ENCODE measurements around the gene TECPR2.
"Not testable (repeated sequence)": the region's sequence is repeated elsewhere in the genome, so short reads cannot be mapped to it uniquely, and the experiment has no call there.

Gene TECPR2

GRCh38 chr14:102348376-102348775 lies 14.4 kb upstream of the TECPR2 start:
- H3K4me3 ChIP-seq (ENCODE audit: low read length) = no peak overlapping the region
- no peak for TF ChIP-seq ZNF274 (IDR thresholded peaks at IDR 0.05; ENCODE audit: low read depth, low read length)

DNA sequence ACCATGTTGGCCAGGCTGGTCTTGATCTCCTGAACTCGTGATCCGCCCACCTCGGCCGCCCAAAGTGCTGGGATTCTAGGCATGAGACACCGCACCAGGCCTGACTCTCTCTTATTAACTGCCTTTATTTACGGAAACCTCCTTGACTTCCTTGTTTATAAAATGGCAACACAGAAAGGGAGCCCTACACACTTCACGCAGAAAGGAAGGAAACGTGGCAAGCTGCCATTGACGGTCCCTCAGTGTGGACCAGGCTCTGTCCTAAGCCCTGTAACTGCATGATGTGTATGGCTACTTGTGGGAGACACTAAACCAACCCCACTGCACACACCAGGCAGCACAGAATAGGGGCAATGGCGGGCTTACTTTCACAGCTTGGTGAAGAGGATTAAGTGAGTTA lies 11.7 kb upstream of the TECPR2 start:
- no peak overlapping the region for H3K4me3 ChIP-seq (ENCODE audit: low read length)
- no peak for TF ChIP-seq ZNF274 (IDR thresholded peaks at IDR 0.05; ENCODE audit: low read depth, low read length)

DNA sequence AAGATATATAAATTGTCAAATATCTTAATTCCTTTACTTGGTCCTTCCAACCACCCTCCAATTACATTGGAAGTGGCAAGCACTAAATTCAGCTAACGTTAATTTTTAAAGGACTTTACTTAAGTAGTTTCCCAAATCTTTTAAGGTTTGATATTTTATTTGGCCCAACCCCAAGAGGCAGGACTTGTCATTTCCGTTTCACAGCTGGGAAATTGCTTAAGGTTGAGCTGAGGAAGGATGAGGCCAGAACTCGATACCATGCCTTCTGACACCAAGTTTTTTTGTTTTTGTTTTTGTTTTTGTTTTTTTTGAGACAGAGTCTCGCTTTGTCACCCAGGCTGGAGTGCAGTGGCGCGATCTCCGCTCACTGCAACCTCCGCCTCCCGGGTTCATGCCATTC lies 11.1 kb upstream of the TECPR2 start:
- not testable (repeated sequence) for H3K4me3 ChIP-seq (ENCODE audit: low read length)

GRCh38 chr14:102352213-102352612 lies 10.5 kb upstream of the TECPR2 start:
- no peak for TF ChIP-seq ZNF274 (IDR thresholded peaks at IDR 0.05; ENCODE audit: low read depth, low read length)
- no peak overlapping the region for H3K4me3 ChIP-seq (ENCODE audit: low read length)

DNA sequence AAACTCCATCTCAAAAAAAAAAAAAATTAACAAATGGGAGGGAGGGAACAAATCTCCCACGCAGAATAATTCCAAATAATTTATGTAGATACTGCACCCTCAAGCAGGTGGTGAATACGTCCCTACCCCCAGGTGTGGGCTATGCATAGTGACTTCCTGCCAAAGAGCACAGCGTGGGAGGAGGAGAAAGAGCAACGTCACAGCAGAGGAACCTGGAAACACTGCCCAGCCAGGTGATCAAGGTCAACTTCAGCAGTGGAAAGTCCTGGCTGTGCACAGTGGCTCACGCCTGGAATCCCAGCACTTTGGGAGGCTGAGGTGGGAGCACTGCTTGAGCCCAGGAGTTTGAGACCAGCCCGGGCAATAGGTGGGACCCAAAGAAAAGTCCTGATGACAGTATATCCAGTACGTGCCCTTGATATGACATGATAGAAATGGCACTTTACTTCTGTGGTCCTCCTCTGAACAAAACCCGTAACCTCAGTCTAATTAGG lies 9.6 kb upstream of the TECPR2 start:
- no peak for TF ChIP-seq ZNF274 (IDR thresholded peaks at IDR 0.05; ENCODE audit: low read depth, low read length)

DNA sequence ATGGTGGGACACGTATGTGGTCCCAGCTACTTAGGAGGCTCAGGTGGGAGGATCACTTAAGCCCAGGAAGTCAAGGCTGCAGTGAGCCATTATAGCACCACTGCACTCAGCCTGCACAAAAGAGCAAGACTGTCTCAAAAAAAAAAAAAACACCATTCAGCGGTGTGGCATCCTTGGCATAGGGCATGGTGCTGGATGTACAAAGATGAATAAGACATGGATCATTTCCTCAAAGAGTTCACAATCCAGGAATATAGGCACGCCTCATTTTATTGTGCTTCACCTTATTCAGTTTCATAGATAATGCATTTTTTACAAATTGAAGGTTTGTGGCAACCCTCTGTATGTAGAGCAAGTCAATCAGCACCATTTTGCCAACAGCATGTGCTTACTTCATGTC lies 6.5 kb upstream of the TECPR2 start:
- no peak for TF ChIP-seq ZNF274 (IDR thresholded peaks at IDR 0.05; ENCODE audit: low read depth, low read length)
- no peak overlapping the region for H3K4me3 ChIP-seq (ENCODE audit: low read length)

More for the DNA sequence above, 9.6 kb upstream of the TECPR2 start:
- H3K4me3 ChIP-seq (ENCODE audit: low read length) = no peak overlapping the region

DNA sequence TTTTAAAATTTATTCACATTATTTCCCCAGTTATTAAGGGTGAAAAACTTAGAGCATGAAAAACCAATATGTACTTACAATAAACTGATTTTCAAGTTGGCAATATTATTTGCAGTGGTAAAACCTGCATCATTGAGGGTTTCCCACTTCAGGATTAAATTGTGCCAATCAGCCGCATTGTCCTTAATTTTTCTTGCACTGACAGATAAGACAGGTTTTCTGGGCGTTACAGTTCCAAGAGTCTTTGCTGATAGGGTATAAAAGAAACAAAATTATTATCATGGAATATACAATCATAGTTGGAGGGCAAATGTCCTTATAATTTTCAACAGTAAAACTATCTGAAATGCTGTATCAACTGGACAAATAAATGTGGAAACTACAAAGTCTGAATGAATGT lies 3.4 kb upstream of the TECPR2 start:
- no peak overlapping the region for H3K4me3 ChIP-seq (ENCODE audit: low read length)
- no peak for TF ChIP-seq ZNF274 (IDR thresholded peaks at IDR 0.05; ENCODE audit: low read depth, low read length)

DNA sequence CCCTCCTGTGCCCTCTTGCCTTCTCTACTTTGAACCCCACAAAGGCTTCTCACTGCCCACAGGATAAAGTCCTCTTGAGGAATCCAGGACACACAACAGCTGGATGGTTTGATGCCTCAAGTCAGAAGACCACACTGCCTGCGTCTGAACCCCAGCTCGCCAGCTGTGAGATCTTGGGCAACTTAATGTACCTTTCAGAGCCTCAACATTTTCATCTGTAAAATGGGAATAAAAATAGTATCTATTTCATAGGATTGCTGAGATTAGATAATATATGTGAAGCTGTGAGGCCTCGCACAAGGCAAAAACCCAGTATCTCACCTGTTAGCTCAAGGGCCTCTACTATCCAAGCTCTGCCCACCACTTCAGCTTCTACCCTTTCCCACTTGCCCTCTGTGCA lies 2.4 kb upstream of the TECPR2 start:
- no peak overlapping the region for H3K4me3 ChIP-seq (ENCODE audit: low read length)
- no peak for TF ChIP-seq ZNF274 (IDR thresholded peaks at IDR 0.05; ENCODE audit: low read depth, low read length)

DNA sequence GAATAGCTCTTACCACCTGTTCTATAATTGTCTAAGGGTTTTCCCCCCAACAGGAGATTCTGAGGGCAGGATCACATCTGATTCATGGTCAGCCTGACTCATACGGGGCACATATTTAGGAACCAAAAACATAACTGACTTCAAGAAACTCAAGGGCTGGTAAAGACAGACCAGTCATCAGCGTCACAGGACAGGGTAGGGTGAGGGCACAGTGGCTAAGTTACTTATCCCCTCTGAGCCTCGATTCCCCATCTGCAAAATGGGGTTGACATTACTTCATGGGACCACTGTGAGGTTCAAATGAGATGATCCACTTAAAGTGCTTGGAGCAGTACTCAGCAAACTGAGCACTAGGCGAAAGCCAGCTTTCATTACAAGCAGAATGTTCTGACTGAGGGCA lies 657 bp upstream of the TECPR2 start:
- TF ChIP-seq ZNF274 (IDR thresholded peaks at IDR 0.05; ENCODE audit: low read depth, low read length) = no peak
- H3K4me3 ChIP-seq (ENCODE audit: low read length) = peak overlapping the region; percentile 84

DNA sequence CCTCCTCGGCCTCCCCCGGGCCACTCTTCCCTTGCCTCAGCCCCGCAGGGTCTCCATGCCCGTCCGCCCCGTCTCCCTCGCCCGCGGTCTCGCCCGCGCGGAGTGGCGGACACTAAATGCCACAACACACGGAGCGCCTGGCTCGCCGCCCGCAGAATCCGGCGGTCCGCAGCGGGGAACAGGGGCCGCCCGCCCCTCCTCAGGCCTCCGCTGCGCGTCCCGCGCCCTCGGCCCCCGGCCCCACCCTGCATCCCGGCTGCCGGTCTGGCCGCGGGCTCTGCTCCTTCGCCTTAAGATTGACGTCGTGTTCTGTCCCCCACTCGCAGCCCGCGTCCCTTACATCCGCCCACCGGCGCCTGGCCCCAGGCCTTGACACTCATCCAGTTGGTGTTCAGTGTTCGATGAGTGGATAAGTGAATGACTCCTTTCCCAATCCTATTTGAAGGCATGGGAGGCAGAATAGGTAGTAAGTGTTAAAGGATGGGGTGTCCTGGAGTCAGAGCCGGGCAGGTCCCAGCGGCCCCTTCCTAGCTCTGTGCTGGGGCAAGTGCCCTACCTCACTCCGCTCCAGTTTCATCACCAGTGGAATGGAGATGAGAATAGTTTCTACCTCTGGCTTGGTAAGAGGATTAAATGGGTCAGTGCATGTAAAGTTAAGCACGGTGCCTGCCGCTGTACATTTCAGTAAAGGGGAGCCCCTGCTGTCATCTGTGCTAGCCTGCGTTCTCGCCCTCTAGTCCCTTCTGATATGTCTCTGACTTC lies 622 bp downstream of the TECPR2 start:
- peak overlapping the region; percentile 84 for H3K4me3 ChIP-seq (ENCODE audit: low read length)
- no peak for TF ChIP-seq ZNF274 (IDR thresholded peaks at IDR 0.05; ENCODE audit: low read depth, low read length)

DNA sequence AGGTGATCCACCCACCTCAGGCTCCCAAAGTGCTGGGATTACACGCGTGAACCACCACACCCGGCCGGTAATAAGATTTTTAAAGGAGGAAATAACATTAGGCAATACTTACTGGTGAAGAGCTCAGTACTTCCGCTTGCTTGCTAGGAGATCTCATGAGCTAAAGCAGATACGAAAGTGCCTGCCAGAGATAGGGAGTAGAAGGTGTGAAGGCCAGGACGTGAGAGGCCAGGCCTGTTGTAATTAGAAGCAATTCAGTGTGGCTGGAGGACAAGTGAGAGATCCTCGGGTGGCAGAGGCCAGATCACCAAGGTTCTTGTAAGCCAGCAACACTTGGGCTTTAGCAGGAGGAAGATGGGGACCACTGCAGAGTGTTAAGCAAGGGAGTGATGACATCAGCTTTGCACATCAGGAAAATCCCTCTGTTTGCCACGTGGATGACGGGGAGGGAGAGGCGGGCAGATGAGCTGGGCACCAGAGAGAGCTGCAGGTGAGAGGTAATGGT lies 7.6 kb downstream of the TECPR2 start:
- no peak for TF ChIP-seq ZNF274 (IDR thresholded peaks at IDR 0.05; ENCODE audit: low read depth, low read length)
- no peak overlapping the region for H3K4me3 ChIP-seq (ENCODE audit: low read length)

- H3K4me3 ChIP-seq (ENCODE audit: low read length) = no peak overlapping the region
- TF ChIP-seq ZNF274 (IDR thresholded peaks at IDR 0.05; ENCODE audit: low read depth, low read length) = no peak
Measured at GRCh38 chr14:102371361-102371760, 8.6 kb downstream of the TECPR2 start.

DNA sequence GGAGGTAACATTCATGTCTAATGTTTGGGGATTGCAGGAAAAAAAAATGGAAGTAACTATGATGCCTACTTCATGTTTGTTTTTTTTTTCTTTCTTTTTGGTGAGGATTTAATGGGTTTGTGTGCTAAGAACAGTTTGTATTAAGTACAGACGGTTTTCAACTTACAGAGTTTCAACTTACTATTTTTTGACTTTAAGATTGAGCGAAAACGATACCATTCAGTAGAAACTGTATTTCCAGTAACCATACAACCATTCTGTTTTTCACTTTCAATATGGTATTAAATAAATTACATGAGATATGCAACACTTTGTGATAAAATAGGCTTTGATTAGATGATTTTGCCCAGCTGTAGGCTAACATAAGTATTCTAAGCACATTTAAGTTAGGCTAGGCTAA lies 10.4 kb downstream of the TECPR2 start:
- no peak for TF ChIP-seq ZNF274 (IDR thresholded peaks at IDR 0.05; ENCODE audit: low read depth, low read length)
- no peak overlapping the region for H3K4me3 ChIP-seq (ENCODE audit: low read length)

GRCh38 chr14:102374264-102374663 lies 11.5 kb downstream of the TECPR2 start:
- no peak overlapping the region for H3K4me3 ChIP-seq (ENCODE audit: low read length)
- TF ChIP-seq ZNF274 (IDR thresholded peaks at IDR 0.05; ENCODE audit: low read depth, low read length) = no peak

DNA sequence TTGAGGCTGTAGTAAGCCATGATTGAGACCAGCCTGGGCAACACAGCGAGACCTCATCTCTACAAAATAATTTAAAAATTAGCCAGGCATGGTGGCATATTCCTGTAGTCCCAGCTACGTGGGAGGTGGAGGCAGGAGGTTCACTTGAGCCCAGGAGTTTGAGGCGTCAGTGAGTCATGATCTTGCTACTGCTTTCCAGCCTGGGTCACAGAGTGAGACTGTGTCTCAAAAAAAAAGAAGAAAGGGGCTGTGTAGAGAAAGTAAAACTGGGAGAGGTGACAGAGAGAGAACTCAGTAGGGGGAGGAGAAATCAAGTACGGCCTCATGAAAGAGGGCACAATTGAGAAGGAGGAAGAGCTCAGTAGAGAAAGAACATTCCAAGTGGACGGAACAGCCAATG lies 12.4 kb downstream of the TECPR2 start:
- no peak for TF ChIP-seq ZNF274 (IDR thresholded peaks at IDR 0.05; ENCODE audit: low read depth, low read length)
- H3K4me3 ChIP-seq (ENCODE audit: low read length) = no peak overlapping the region

DNA sequence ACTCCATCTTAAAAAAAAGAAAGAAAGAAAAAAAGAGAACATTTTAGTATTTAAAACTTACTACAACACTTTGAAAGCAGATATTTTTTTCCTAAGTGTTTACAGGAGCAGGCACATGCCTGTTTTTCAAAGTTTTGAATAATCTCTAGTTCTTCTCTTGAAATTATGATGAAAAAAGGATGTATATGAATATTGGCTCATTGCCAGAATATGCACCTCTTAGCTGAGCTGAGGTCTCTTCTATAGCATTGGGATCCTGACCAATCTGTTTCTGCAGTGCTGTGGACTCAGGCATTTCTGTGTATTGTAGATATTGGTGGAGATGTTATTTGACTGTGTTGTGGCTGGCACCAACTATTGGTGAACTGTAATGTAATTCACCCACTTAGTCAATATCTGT lies 15.0 kb downstream of the TECPR2 start:
- no peak overlapping the region for H3K4me3 ChIP-seq (ENCODE audit: low read length)
- no peak for TF ChIP-seq ZNF274 (IDR thresholded peaks at IDR 0.05; ENCODE audit: low read depth, low read length)
